Chondrocyte (in vitro differentiated cells): ENCODE results near the gene ASTN1. TPM values are rescaled to one million over a fixed set of nuclear protein-coding genes. Genes with fewer than 3 reads are reported as not detected.

Source experiments
- DNase-seq: peaks from one replicate; pipeline ENCODE4 v3.0.0; 2021; ENCODE audit warnings: mixed read lengths, low spot score
- H3K27ac Mint-ChIP-seq: one replicate; pipeline ENCODE4 v1.8.0; 2021; ENCODE audit warnings: mild to moderate bottlenecking, moderate library complexity, mixed read lengths; ENCODE audit not compliant: unreplicated experiment
- H3K27me3 Mint-ChIP-seq: 2 replicates; pipeline ENCODE4 v1.8.0; 2021; ENCODE audit warnings: low read depth, mixed read lengths
- H3K36me3 Mint-ChIP-seq: 2 replicates; pipeline ENCODE4 v1.8.0; 2021; ENCODE audit warnings: low read depth, mixed read lengths
- H3K4me1 Mint-ChIP-seq: 2 replicates; pipeline ENCODE4 v1.8.0; 2021; ENCODE audit warnings: low read depth, mild to moderate bottlenecking, mixed read lengths
- H3K4me3 Mint-ChIP-seq: one replicate; pipeline ENCODE4 v1.8.0; 2021; ENCODE audit warnings: mild to moderate bottlenecking, moderate library complexity, mixed read lengths; ENCODE audit not compliant: unreplicated experiment
- H3K9me3 Mint-ChIP-seq: 2 replicates; pipeline ENCODE4 v1.8.0; 2021; ENCODE audit warnings: low read depth, mixed read lengths
- CTCF ChIP-seq: fragments of 200-600 bp; sonication (generic); IDR thresholded peaks from 2 replicates; pipeline ENCODE4 v1.5.0; 2021; ENCODE audit warnings: antibody characterized with exemption, mild to moderate bottlenecking, moderate library complexity
- total RNA-seq: library from RNA; stranded (reverse); gene quantifications from 3 replicates; pipeline ENCODE4 v1.2.1, GENCODE V29; 2021

Gene ASTN1
- total RNA-seq, 1 donor from 2014 or later, result not detected

- no peaks in the 10 kb centered on the region for H3K36me3 Mint-ChIP-seq
- TF ChIP-seq CTCF, result no peak
- no peak for DNase-seq
- no peak overlapping the region for H3K4me3 Mint-ChIP-seq
- peaks cover 8% of the 10 kb centered on the region for H3K4me1 Mint-ChIP-seq
- peaks cover 37% of the 10 kb centered on the region for H3K27me3 Mint-ChIP-seq
- no peaks in the 10 kb centered on the region for H3K9me3 Mint-ChIP-seq
- H3K27ac Mint-ChIP-seq, result no peak overlapping the region
Observed at GRCh38 chr1:176893625-176894352, 270.7 kb downstream of the ASTN1 start.

- no peaks in the 10 kb centered on the region for H3K4me1 Mint-ChIP-seq
- no peak overlapping the region for H3K27ac Mint-ChIP-seq
- TF ChIP-seq CTCF, result no peak
- no peaks in the 10 kb centered on the region for H3K36me3 Mint-ChIP-seq
- no peak for DNase-seq
- peaks cover 22% of the 10 kb centered on the region for H3K27me3 Mint-ChIP-seq
- H3K9me3 Mint-ChIP-seq, result no peaks in the 10 kb centered on the region
- H3K4me3 Mint-ChIP-seq, result no peak overlapping the region
Observed at GRCh38 chr1:176888471-176889032, 276.0 kb downstream of the ASTN1 start.

- H3K4me1 Mint-ChIP-seq, result no peaks in the 10 kb centered on the region
- H3K27me3 Mint-ChIP-seq, result peaks cover 23% of the 10 kb centered on the region
- no peaks in the 10 kb centered on the region for H3K9me3 Mint-ChIP-seq
- no peak for DNase-seq
- no peak overlapping the region for H3K4me3 Mint-ChIP-seq
- H3K36me3 Mint-ChIP-seq, result no peaks in the 10 kb centered on the region
- no peak overlapping the region for H3K27ac Mint-ChIP-seq
- TF ChIP-seq CTCF, result no peak
Observed at GRCh38 chr1:176885751-176886150, 278.8 kb downstream of the ASTN1 start.

- DNase-seq, result no peak
- TF ChIP-seq CTCF, result no peak
- Mint-ChIP-seq H3K27me3 (peaks cover 23% of the 10 kb centered on the region), H3K27ac (no peak overlapping the region), H3K4me1 (no peaks in the 10 kb centered on the region), H3K9me3 (no peaks in the 10 kb centered on the region), H3K4me3 (no peak overlapping the region), H3K36me3 (no peaks in the 10 kb centered on the region)
Observed at GRCh38 chr1:176885341-176885740, 279.2 kb downstream of the ASTN1 start.

GRCh38 chr1:176884911-176885310 is 279.6 kb downstream of the ASTN1 start:
- Mint-ChIP-seq H3K9me3 (no peaks in the 10 kb centered on the region), H3K27ac (no peak overlapping the region), H3K4me3 (no peak overlapping the region), H3K4me1 (no peaks in the 10 kb centered on the region), H3K36me3 (no peaks in the 10 kb centered on the region), H3K27me3 (peaks cover 23% of the 10 kb centered on the region)
- no peak for DNase-seq
- TF ChIP-seq CTCF, result no peak
